ENCODE data around the gene WFDC1.

The WFDC1 gene

GRCh38 chr16:84303516-84303915 is 8.8 kb downstream of the WFDC1 start:
- no peak for DNase-seq

- DNase-seq, result no peak
These were observed 11.9 kb downstream of the WFDC1 start for GRCh38 chr16:84306564-84306963.

- no peak for DNase-seq
These were observed 12.7 kb downstream of the WFDC1 start for GRCh38 chr16:84307209-84307954.

- DNase-seq, result peak; percentile 33
These were observed 13.4 kb downstream of the WFDC1 start for GRCh38 chr16:84308120-84308519.

- no peak for DNase-seq
These were observed 16.0 kb downstream of the WFDC1 start for GRCh38 chr16:84310642-84311041.

- DNase-seq, result peak; percentile 95
These were observed 18.2 kb downstream of the WFDC1 start for GRCh38 chr16:84312783-84313382.

- DNase-seq, result no peak
These were observed 19.2 kb downstream of the WFDC1 start for GRCh38 chr16:84313921-84314320.

- no peak for DNase-seq
These were observed 19.7 kb downstream of the WFDC1 start for GRCh38 chr16:84314373-84314772.

GRCh38 chr16:84314814-84315213 is 20.1 kb downstream of the WFDC1 start:
- no peak for DNase-seq

GRCh38 chr16:84315422-84315821 is 20.7 kb downstream of the WFDC1 start:
- no peak for DNase-seq

GRCh38 chr16:84318091-84318975 is 23.7 kb downstream of the WFDC1 start:
- no peak for DNase-seq

GRCh38 chr16:84319146-84319760 is 24.6 kb downstream of the WFDC1 start:
- DNase-seq, result no peak

GRCh38 chr16:84320511-84320910 is 25.8 kb downstream of the WFDC1 start:
- no peak for DNase-seq

- DNase-seq, result no peak
These were observed 27.3 kb downstream of the WFDC1 start for GRCh38 chr16:84321932-84322331.

GRCh38 chr16:84322749-84323148 is 28.1 kb downstream of the WFDC1 start:
- DNase-seq, result no peak

- no peak for DNase-seq
These were observed 28.9 kb downstream of the WFDC1 start for GRCh38 chr16:84323606-84324005.

GRCh38 chr16:84324434-84325262 is 30.0 kb downstream of the WFDC1 start:
- no peak for DNase-seq

- no peak for DNase-seq
These were observed 31.9 kb downstream of the WFDC1 start for GRCh38 chr16:84326545-84326944.

- DNase-seq, result no peak
These were observed 33.3 kb downstream of the WFDC1 start for GRCh38 chr16:84327926-84328505.

GRCh38 chr16:84329016-84329415 is 34.3 kb downstream of the WFDC1 start:
- DNase-seq, result no peak

GRCh38 chr16:84329843-84330684 is 35.4 kb downstream of the WFDC1 start:
- no peak for DNase-seq
